Ecto neural progenitor cell (in vitro differentiated cells): Measurements from ENCODE around the gene FAM163A.
A peak's percentile ranks its signal among the peaks of the same experiment; 100 is the strongest.
"Not testable (repeated sequence)": the region's sequence is repeated elsewhere in the genome, so short reads cannot be mapped to it uniquely, and the experiment has no call there.

Source experiments
- DNase-seq: peaks from one replicate; pipeline ENCODE4 v3.0.0-alpha.2; 2018; ENCODE audit warnings: low spot score

Gene FAM163A

GRCh38 chr1:179742717-179743678 lies at the start of gene FAM163A:
FAM163A (plus strand) TSS chr1:179743291; CDS start chr1:179813098, 69,807 bp downstream.
- DNase-seq, result peak; percentile 72

DNA sequence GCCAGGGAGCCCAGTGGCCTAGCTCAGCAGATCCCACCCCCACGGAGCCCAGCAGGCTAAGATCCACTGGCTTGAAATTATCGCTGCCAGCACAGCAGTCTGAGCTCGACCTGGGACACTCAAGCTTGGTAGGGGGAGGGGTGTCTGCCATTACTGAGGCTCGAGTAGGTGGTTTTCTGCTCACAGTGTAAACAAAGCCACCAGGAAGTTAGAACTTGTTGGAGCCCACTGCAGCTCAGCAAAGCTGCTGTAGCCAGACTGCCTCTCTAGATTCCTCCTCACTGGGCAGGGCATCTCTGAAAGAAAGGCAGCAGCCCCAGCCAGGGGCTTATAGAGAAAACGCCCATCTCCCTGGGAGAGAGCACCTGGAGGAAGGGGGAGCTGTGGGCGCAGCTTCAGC lies 48.6 kb upstream of the FAM163A start:
- DNase-seq, result not testable (repeated sequence)

DNA sequence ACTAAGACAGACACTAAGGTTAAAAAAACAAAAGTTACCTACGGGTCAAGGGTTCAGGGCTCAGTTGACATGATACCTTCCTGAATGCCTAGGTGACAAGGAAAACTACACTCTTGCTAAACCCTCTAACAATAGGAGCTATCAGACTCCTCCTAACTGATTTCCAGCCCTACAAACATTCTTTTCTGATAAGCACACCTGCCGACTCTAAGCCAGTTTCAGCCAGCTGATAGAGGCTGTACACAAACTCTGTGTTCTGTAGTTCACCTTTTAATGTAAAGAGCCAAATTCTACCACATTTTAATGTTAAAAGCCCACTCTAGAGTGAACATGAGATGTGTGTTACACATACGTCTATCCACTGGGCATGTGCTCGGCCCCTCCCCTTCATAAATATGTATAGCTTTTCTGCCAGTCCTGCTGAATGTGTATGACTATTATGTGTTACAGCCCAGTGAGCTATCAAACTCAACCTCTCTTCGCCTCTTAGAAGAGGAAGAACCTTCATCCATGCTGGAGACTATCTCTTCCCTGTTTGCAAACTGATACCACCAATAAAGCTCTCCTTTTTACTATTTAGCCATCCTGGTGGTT lies 40.0 kb upstream of the FAM163A start:
- no peak for DNase-seq

- peak; percentile 65 for DNase-seq
Measured at GRCh38 chr1:179706339-179706941, 36.7 kb upstream of the FAM163A start.

DNA sequence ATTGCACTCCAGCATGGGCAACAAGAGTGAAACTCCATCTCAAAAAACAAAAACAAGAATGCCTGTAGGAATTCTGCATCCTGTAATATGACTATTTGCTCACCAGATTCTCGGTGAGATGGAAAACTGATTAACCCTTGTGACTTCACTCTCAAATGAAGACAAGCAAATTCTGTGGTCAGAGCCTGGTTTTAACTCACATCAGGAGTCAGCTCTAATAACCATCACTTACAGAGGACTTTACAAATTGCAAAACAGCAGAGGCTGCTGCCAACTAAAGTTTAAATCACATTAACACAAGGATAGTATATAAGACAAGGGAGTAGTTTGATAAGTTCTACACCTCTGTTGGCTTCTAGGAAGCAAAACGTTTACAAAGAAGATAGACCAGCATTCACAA lies 35.7 kb upstream of the FAM163A start:
- DNase-seq, result no peak

DNA sequence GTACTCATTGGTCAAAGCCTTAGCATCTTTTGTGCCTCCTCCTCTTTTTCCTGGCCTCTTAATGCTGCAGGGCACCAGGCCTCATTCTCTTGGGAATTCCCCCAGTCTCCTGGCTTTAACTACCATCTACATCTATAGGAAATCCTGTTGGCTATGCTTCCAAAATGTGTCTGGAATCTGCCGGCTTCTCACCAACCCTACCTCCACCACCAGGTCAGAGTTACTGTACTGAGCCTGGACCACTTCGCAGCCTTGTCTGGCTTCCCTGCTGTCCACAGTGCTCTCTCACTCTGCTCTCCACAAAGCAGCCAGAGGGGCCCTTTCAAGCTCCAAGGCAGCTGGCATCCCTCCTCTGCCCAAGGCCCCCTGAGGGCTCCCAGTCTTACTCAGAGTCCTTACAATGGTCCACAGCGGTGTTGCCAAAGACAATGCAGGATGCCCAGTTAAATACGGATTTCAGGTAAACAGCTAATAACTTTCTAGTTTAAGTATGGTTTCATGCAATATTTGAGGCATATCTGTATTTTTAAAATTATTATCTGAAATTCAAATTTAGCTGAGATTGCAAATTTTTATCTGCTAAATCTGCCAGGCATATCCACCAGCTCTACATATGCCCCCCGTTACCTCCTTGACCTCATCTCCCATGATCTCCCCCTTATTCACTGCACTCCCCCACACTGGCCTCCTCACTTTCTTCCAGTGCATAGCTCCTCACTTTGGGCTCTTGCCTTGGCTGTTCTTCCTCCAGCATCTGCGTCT lies 34.5 kb upstream of the FAM163A start:
- DNase-seq, result no peak

DNA sequence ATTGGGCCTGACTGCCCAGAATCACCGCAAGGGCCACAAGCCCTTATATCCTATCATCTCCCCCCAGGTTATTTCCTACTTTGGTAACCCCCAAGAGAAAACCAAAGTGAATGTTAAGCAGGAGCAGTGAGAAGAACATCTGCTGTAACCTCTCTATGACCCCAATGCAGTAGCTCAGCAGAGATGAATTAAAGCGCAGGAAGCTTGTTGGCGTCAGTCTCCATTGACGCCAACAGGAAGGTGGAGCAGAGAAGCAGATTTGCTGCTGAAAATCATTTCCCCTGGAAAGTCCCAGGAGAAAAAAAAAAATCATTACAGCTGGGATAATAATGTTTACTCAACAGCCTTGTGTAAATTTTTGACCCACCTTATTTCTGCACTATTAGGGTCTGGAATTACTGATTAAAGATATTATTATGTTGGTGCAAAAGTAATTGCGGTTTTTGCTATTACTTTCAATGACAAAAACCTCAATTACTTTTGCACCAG lies 33.2 kb upstream of the FAM163A start:
- no peak for DNase-seq

GRCh38 chr1:179714159-179714558 lies 28.9 kb upstream of the FAM163A start:
- no peak for DNase-seq

DNA sequence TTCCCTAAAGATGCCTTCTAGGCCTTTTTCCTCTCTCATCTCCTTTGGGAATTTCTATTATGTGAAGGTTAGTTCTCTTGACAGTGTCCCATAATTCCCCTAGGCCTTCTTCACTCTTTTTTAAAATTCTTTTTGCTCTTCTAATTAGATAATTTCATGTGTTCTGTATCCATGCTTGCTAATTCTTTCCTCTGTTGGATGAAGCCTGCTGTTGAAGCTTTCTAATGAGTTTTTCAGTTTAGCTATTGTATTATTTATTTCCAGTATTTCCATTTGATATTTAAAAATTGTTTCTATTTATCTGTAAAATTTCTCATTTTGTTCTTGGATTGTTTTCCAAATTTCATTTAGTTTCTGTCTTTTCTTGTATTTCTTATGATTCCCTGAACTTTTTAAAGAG lies 28.5 kb upstream of the FAM163A start:
- DNase-seq, result no peak

GRCh38 chr1:179719272-179719671 lies 23.8 kb upstream of the FAM163A start:
- no peak for DNase-seq

DNA sequence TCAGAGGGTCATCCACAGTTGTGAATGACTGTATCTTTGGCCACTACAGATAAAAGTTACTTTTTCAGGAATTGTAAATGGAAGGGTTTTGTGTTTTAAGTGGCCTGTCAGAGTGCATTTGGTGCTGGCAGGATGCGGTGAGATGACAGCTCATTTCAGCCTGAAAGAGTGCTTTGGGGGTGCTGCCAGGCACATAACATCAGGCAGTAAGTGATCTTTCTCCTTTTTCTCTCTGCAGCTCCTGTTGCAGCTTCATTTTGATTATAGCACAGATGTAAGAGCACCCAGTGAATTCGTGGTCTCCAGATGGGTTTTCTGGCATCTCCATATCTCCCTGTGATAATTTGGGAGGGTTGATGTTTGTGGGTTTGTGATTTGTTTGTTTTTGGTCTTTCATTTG lies 14.8 kb upstream of the FAM163A start:
- DNase-seq, result no peak

DNA sequence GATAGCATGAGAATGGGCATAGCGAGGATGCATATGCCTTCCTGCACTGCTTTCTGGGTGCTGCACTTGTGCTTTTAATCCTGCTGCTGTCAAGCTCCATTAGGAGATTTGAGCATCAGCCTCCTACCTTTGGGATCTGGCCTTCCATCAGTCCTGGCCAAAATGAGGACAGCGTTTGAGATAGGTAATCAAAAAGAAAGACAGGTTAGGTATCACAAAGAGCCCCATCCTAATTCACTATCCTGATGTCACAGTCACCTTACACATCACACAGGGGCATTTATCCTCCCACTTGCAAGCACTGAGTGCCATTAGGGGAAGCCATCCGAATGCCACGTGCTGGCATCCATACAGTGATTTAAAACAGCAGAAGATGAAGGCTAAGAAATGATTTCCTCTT lies 13.2 kb upstream of the FAM163A start:
- DNase-seq, result no peak

GRCh38 chr1:179731643-179732042 lies 11.4 kb upstream of the FAM163A start:
- no peak for DNase-seq

DNA sequence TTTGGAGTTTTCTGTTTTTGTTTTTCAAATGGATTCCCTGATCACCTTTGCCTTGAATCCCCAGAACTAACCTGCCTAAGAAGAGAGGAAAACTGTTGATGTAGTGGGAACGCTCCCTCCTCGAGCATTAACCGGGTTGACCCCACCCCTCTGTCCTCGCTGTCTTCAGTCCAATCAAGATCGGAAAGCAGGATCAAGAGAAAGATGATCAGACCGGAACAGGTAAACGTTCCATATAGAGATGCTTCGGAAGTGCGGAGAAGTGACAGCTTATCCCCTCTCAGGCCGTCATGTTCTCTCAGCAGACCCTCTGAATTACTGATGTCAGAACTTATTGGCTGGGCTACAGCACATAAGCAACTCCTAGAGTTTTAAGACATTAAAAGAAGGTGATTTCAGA lies 800 bp upstream of the FAM163A start:
- DNase-seq, result no peak

GRCh38 chr1:179743679-179744400 lies 749 bp downstream of the FAM163A start:
- DNase-seq, result peak; percentile 60

DNA sequence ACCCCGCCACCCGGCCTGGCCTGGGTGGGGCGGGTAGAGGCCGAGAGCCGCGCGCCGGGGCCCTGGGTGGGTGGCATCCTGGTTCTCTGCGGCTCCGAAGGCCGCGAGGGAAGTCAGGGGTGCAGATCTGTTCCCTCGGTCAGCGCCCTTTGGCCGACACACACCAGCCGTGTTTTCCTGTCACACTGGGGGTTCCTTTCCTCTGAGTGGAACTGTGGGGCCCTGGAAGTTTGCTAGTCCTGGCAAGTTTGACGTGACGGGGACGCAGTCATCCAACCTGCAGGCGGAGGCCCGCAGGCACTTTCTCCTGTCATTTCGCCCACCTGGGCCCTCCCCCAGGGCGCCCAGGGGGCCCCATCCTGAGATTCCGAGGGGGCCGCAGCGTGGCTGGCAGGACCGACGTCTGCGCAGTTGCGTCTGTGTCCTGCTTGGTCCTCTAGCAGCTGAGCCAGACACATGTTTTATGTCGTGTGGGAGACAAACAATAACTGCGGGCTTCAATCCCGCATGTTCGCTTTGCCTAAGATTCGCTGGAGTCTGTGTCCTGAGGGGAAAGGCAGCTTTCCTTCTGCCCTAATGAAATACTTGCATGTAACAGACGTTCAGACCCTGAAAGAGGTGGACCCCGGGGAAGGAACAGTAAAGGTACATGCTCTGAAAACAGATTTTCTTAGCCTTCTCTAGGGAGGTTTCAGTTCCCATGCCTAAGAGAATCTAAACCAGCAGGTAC lies 1.5 kb downstream of the FAM163A start:
- no peak for DNase-seq

- no peak for DNase-seq
Measured at GRCh38 chr1:179745131-179745611, 2.1 kb downstream of the FAM163A start.

DNA sequence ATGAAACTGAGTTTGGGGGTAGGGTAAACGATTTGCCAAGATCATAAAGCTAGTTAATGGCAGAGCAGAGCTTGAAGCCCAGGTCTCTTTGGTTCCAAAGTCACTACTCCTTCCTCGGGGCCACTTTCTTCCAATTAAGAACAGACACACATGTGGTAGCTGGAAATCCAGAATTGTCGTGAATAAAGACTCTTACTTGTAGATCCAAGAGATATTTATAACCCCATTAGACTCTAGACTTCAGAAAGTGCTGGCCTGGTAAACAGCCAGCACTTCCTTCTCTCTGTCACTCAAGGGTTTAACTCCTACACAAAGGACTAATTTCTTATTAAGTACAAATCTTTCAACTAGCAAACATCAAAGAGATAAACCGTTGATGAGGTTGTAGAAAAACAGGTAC lies 2.7 kb downstream of the FAM163A start:
- DNase-seq, result no peak

DNA sequence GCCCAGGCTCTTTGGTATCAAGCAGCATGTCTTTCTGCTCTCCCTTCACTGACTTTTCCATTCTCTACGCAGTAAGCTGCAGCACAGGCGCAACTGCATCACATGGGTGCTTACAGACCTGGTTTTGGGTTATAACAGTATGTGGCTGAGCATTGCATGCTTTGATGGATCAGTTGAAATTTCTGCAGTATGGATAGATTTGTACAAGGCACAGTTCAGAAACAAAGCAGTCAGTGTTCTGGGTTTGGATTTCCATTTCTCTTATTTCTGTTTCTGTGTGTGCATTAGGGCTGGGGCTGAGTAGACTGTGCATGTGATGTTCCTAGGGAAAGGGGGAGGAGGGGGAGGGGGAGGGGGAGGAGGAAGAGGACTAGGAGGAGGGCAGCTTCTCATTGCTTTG lies 4.5 kb downstream of the FAM163A start:
- DNase-seq, result no peak

DNA sequence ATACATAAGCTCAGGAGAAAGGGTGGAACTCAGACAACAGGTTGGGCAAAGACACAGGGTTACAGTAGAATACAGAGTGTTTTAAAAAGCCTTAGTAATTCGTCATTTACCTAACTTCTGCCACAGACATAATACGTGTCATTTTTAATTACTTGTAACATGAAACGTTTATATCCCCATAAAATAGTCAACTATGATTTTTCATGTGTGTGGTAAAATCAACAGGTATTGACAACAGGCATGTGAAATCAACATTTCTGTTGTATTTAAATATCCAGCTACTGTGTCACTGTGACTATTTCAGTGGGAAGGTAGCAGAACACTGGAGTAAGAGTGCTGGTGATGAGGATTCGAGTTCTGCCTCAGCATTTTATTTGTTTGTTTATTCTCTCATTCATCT lies 5.7 kb downstream of the FAM163A start:
- no peak for DNase-seq

GRCh38 chr1:179750630-179751029 lies 7.5 kb downstream of the FAM163A start:
- DNase-seq, result no peak
